Right lung (tissue), 10 donors: ENCODE results near the gene HLX. TPM values are rescaled to one million over a fixed set of nuclear protein-coding genes. Genes with fewer than 3 reads are reported as not detected.

Source experiments
- DNase-seq, 2 donors: peaks; one replicate each; pipeline ENCODE4 v3.0.0-alpha.2; 2013
- long read RNA-seq, 8 donors: transcript quantifications; one replicate each; lab custom pipeline, GENCODE V29; 2026
- polyA plus RNA-seq, 5 donors: library from polyadenylated mRNA; unstranded; fragments of 120-200 nt; gene quantifications; one replicate each; pipeline versions ENCODE4 v1.2.1 to v1.2.3, GENCODE V29; 2013; ENCODE audit warnings: inconsistent platforms in 1 of 5, low replicate concordance in 1 of 5; ENCODE audit not compliant: insufficient read length in 5 of 5, insufficient read depth in 1 of 5

The HLX gene, protein sequence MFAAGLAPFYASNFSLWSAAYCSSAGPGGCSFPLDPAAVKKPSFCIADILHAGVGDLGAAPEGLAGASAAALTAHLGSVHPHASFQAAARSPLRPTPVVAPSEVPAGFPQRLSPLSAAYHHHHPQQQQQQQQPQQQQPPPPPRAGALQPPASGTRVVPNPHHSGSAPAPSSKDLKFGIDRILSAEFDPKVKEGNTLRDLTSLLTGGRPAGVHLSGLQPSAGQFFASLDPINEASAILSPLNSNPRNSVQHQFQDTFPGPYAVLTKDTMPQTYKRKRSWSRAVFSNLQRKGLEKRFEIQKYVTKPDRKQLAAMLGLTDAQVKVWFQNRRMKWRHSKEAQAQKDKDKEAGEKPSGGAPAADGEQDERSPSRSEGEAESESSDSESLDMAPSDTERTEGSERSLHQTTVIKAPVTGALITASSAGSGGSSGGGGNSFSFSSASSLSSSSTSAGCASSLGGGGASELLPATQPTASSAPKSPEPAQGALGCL
- polyA plus RNA-seq, result 10 to 100 TPM; 37.0 to 60.6 (median 43.7) TPM
- long read RNA-seq, donor 1, full-length matches to known transcripts, result 97 of 102 reads
- long read RNA-seq, donor 1, partial matches to known transcripts, result 5 of 102 reads
- long read RNA-seq, donor 1, other reads (novel, unspliced or antisense), result 0 of 102 reads
- long read RNA-seq, donor 2, full-length matches to known transcripts, result 19 of 19 reads
- long read RNA-seq, donor 2, partial matches to known transcripts, result 0 of 19 reads
- long read RNA-seq, donor 2, other reads (novel, unspliced or antisense), result 0 of 19 reads
- long read RNA-seq, donor 3, full-length matches to known transcripts, result 51 of 51 reads
- long read RNA-seq, donor 3, partial matches to known transcripts, result 0 of 51 reads
- long read RNA-seq, donor 3, other reads (novel, unspliced or antisense), result 0 of 51 reads
- long read RNA-seq, donor 4, full-length matches to known transcripts, result 46 of 46 reads
- long read RNA-seq, donor 4, partial matches to known transcripts, result 0 of 46 reads
- long read RNA-seq, donor 4, other reads (novel, unspliced or antisense), result 0 of 46 reads
- long read RNA-seq, donor 5, full-length matches to known transcripts, result 61 of 67 reads
- long read RNA-seq, donor 5, partial matches to known transcripts, result 6 of 67 reads
- long read RNA-seq, donor 5, other reads (novel, unspliced or antisense), result 0 of 67 reads
- long read RNA-seq, donor 6, full-length matches to known transcripts, result 80 of 80 reads
- long read RNA-seq, donor 6, partial matches to known transcripts, result 0 of 80 reads
- long read RNA-seq, donor 6, other reads (novel, unspliced or antisense), result 0 of 80 reads
- long read RNA-seq, donor 7, full-length matches to known transcripts, result 69 of 69 reads
- long read RNA-seq, donor 7, partial matches to known transcripts, result 0 of 69 reads
- long read RNA-seq, donor 7, other reads (novel, unspliced or antisense), result 0 of 69 reads
- long read RNA-seq, donor 8, full-length matches to known transcripts, result 42 of 42 reads
- long read RNA-seq, donor 8, partial matches to known transcripts, result 0 of 42 reads
- long read RNA-seq, donor 8, other reads (novel, unspliced or antisense), result 0 of 42 reads

DNA sequence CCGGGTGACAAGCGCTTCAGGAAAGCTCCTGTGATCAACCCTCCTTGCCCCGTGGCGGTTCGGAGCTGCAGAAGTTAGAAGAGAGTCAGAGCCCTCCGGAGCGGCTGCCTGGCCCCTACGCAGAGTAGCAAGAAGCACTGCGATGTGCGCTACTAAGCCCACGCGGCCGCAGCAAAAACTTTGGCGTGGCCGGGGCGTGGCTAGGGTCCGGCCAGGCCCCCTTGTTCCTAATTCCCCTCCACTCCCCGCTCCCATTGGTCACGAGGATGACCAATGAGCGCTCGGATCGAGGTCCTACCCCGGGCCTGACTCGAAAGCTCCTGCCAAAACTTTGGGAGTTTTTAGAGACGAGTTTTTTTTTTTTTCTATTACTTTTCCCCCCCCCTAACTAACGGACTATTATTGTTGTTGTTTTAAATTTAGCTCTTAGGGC is at the start of gene HLX:
TSS of gene HLX (plus strand) at position 368 of the 433 bp plus-strand sequence. CDS start 415 bp downstream, outside the sequence.
- peak; percentile 95 to 96 for DNase-seq

DNA sequence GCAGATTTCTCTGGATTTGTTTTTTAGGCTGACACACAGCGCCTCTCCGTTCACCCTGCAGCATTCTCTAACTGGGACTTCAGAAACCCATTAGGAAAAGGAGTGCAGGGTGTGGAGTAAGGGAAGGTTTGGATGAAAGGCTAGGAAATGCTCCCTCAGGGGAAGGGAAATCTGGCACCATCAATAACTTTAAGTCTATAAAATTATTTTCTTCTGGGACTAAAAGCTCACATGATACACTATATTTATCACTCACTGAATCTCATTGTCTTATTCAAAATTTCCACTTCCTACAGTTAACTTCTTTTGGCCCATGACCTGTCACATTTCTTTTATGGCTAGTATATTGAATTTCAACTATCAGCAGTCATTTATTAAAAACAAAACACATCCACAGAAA is 45.8 kb upstream of the HLX start:
- no peak for DNase-seq

DNA sequence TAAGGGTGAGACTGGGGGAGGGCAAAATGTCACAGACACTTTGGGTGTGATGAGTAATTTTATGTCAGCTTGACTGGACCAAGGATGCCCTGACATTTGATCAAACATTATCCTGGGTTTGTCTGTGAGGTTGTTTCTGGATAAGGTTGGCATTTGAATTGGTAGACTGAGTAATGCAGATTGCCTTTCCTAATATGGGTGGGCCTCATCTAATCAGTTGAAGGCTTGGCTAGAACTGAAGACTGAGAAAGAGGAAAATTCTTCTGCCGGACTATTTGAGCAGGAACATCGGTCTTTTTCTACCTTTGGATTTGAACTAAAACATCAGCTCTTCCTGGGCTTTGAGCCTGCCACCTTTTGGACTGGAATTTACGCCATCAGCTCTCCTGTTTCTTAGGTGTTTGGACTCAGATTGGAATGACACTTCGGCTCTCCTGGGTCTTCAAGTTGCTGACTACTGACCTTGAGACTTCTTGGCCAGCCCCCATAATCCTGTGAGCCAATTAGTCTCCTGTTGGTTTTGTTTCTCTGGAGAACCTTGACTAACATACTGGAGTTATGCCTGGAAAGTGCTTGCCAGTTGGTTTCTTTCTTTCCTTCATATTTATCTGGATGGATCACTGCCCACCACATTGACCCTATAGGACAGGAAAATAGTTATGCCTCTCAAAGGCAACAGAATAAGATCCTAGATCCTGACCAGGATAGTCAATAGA is 44.9 kb upstream of the HLX start:
- no peak for DNase-seq

- DNase-seq, result no peak
Observed at GRCh38 chr1:220838578-220838977, 40.7 kb upstream of the HLX start.

GRCh38 chr1:220839474-220839873 is 39.8 kb upstream of the HLX start:
- no peak for DNase-seq

DNA sequence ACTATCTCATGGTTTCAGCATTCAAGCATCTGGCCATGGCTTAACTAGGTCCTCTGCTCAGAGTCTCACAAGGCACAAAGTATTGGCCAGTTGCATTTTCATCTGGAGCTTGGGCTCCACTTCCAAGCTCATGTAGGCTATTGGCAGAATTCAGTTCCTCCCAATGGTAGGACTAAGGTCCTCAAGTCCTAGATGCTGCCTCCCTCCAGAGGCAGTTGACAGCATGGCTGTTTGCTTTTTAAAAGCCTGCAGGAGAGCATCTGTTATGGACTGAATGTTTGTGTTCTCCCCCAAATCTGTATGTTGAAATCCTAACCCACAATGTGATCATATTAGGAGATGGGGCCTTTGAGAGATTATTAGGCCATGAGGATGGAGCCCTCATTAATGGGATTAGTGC is 38.0 kb upstream of the HLX start:
- DNase-seq, result no peak

- peak; percentile 71 for DNase-seq
Observed at GRCh38 chr1:220843481-220844011, 35.7 kb upstream of the HLX start.

GRCh38 chr1:220852408-220852807 is 26.8 kb upstream of the HLX start:
- no peak for DNase-seq

DNA sequence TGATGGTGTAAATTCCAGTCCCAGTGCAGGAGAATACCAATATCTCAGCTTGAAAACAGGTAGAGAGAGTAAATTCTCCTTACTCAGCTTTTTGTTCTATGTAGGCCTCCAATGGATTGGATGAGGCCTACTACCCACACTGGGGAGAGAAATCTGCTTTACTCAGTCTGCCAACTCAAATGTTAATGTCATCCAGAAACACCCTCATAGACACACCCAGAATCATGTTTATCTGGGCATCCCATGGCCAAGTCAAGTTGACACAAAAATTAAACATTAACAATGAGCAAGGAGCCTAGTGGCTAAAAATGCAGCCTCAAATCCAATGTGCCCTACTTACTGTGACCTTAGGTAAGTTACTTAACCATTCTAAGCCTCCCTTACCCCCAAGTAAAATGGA is 6.9 kb upstream of the HLX start:
- no peak for DNase-seq

GRCh38 chr1:220873087-220873486 is 6.2 kb upstream of the HLX start:
- no peak for DNase-seq

- DNase-seq, result peak; percentile 54 to 74
Observed at GRCh38 chr1:220873868-220874655, 5.2 kb upstream of the HLX start.

DNA sequence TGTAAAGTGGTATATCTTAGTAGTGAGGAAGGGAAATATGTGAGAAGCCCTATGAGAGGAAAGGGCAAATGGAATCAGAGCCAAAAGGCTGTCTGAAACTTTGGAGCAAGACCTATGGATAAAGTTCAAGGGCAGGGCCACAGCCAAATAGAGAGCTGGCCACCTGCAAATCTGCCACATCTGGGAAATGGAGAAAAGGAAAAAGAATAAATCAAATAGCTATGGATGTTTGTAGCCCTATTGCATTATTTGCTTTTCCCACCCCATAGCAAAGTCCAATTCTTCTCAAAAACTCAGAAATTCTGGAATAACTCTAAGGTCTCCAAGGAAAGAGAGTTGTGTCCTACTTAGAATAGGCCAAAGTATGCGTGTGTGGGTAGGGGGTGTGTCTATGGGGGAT is 4.0 kb upstream of the HLX start:
- no peak for DNase-seq

DNA sequence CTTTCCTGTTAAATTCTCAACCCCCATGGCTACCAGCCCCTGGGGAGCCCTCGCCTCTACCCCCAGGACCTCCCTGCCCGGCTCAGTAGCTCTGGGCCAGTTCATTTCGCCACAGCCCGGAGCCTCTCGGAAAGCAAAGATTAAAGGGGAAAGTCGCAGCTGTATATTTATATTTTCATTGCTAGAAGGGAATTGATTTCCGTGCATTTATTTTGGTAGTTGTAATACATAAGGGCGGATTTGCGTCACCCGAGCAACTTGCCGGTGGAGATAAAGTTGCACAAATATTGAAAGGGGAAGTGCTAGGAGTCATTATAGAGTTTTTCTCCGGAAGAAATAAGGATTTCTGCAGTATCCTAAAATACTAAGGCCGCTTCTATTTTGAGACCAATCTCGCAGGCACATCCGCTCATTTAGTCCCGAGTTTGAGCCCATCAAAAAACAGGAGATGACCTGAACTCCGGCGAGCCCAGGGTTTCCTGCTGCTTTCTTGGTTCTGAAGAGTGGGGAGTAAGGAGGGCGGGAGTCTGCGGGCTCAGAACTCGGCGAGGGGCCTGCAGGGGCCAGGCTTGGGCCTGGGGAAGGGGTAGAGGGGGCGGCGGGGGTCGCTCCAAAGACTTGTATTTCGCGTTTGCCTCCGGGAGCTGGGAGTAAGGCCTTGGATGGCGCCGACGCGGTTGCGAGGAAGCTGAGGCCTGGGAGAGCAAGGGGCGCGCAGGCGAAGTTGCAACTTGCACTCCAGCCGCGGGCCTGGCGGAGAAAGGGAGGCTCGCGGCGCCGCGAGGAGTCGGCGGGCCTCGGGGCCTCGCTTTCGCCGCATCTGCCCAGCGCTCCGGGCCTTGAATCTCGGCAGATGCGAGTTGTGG is 2.5 kb upstream of the HLX start:
- peak in 1 of 2 donors; percentile 51 for DNase-seq

- DNase-seq, result no peak
Observed at GRCh38 chr1:220877377-220878095, 1.7 kb upstream of the HLX start.

GRCh38 chr1:220878191-220879075 is 810 bp upstream of the HLX start:
- DNase-seq, result peak; percentile 54 to 55
